ENCODE data around the gene PAK6. TPM values are rescaled to one million over a fixed set of nuclear protein-coding genes. Genes with fewer than 3 reads are reported as not detected.

PAK6 gene
- total RNA-seq, 1 donor from 2014 or later, result 7.1 TPM

GRCh38 chr15:40323953-40324937 is 85.4 kb downstream of the PAK6 start:
- TF ChIP-seq CTCF (conservative IDR thresholded peaks at IDR 0.05; ENCODE audit: low read depth, low read length), result no peak
- H3K4me3 ChIP-seq (ENCODE audit: low read depth, low read length), result peak overlapping the region; percentile 61
- DNase-seq (ENCODE audit: low read depth), result no peak

GRCh38 chr15:40325188-40325587 is 86.3 kb downstream of the PAK6 start:
- no peak for DNase-seq (ENCODE audit: low read depth)
- no peak for TF ChIP-seq CTCF (conservative IDR thresholded peaks at IDR 0.05; ENCODE audit: low read depth, low read length)
- no peak overlapping the region for H3K4me3 ChIP-seq (ENCODE audit: low read depth, low read length)

- H3K4me3 ChIP-seq (ENCODE audit: low read depth, low read length), result no peak overlapping the region
- TF ChIP-seq CTCF (conservative IDR thresholded peaks at IDR 0.05; ENCODE audit: low read depth, low read length), result no peak
- no peak for DNase-seq (ENCODE audit: low read depth)
Observed at GRCh38 chr15:40325700-40326099, 86.8 kb downstream of the PAK6 start.

Other genes with a start within 250 kb of the PAK6 start
- gene SRP14, start 199.9 kb upstream of the PAK6 start, total RNA-seq, result 277 and 402 TPM in 2 replicates
- gene BMF, start 130.2 kb upstream of the PAK6 start, total RNA-seq, result 4.6 and 33.1 TPM in 2 replicates
- 59.8 and 86.4 TPM in 2 replicates for gene BUB1B, start 78.0 kb upstream of the PAK6 start, total RNA-seq
- gene ANKRD63, start 44.0 kb downstream of the PAK6 start, total RNA-seq, result 0.22 TPM in 1 of 2 replicates, not detected in the other
- 0.81 and 1.2 TPM in 2 replicates for gene PLCB2, start 68.9 kb downstream of the PAK6 start, total RNA-seq
- gene INAFM2, start 84.6 kb downstream of the PAK6 start, total RNA-seq, result 15.3 and 17.3 TPM in 2 replicates
- 4.6 and 10.7 TPM in 2 replicates for gene CCDC9B, start 101.9 kb downstream of the PAK6 start, total RNA-seq
- not detected in 2 replicates for gene PHGR1, start 112.0 kb downstream of the PAK6 start, total RNA-seq
- gene DISP2, start 119.2 kb downstream of the PAK6 start, total RNA-seq, result 0.22 and 0.40 TPM in 2 replicates
- gene KNSTRN, start 143.7 kb downstream of the PAK6 start, total RNA-seq, result 54.7 and 107 TPM in 2 replicates
- 34.4 and 41.2 TPM in 2 replicates for gene IVD, start 166.7 kb downstream of the PAK6 start, total RNA-seq
- 14.0 and 15.7 TPM in 2 replicates for gene BAHD1, start 201.9 kb downstream of the PAK6 start, total RNA-seq
- 14.4 and 20.0 TPM in 2 replicates for gene CHST14, start 231.9 kb downstream of the PAK6 start, total RNA-seq